Thyroid gland (tissue), 4 donors: ENCODE data around the gene CFAP46. TPM values are rescaled to one million over a fixed set of nuclear protein-coding genes. Genes with fewer than 3 reads are reported as not detected.

ENCODE experiments used
- DNase-seq, 2 donors: peaks; one replicate each; pipeline ENCODE4 v3.0.0-alpha.2; 2019
- H3K27ac ChIP-seq, 3 donors: fragments of 200-600 bp; sonication (generic); 1 replicate in 2 of 3; 2 replicates in 1 of 3; pipeline ENCODE4 v1.5.1; 2016 to 2019; ENCODE audit warnings: mild to moderate bottlenecking in 1 of 3, moderate library complexity in 1 of 3
- H3K27me3 ChIP-seq: fragments of 200-600 bp; sonication (generic); one replicate; pipeline ENCODE4 v1.5.1; 2019
- H3K36me3 ChIP-seq, 2 donors: fragments of 200-600 bp; sonication (generic); one replicate each; pipeline ENCODE4 v1.5.1; 2016 to 2019
- H3K4me1 ChIP-seq, 2 donors: fragments of 200-600 bp; sonication (generic); one replicate each; pipeline ENCODE4 v1.5.1; 2017 to 2019
- H3K4me3 ChIP-seq, 3 donors: fragments of 200-600 bp; sonication (generic); replicated peaks in 1 of 3; 1 replicate in 2 of 3; 2 replicates in 1 of 3; pipeline ENCODE4 v1.5.1; 2016; ENCODE audit warnings: mild to moderate bottlenecking in 1 of 3
- H3K9me3 ChIP-seq: fragments of 200-600 bp; sonication (generic); one replicate; pipeline ENCODE4 v1.5.1; 2017
- CTCF ChIP-seq, 6 experiments: fragments of 200-600 bp in 3 of 6; fragments of 450-650 bp in 3 of 6; sonication (generic) in 3 of 6; IDR thresholded peaks; one replicate each; pipeline ENCODE4 v1.5.1; 2016 to 2019; ENCODE audit warnings: antibody characterized with exemption in 6 of 6, mild to moderate bottlenecking in 2 of 6, inconsistent platforms in 1 of 6, moderate library complexity in 1 of 6
- POLR2A ChIP-seq, 2 donors: fragments of 450-650 bp; IDR thresholded peaks; one replicate each; pipeline ENCODE4 v1.6.1; 2017; ENCODE audit warnings: antibody characterized with exemption in 2 of 2, mild to moderate bottlenecking in 2 of 2, moderate library complexity in 1 of 2
- WGBS, 2 donors: methylation state at CpG; one replicate each; pipeline ENCODE4 v1.1.5; 2017; 5-methylcytosine and 5-hydroxymethylcytosine counted together
- intact Hi-C: fragments of 100-400 bp; cut with DNase I; formaldehyde crosslinking; loops from one replicate; pipeline ENCODE4 v1.15.1; 2023
- total RNA-seq, 4 donors: library from RNA; depleted of rRNA; stranded (reverse); fragments of >200 nt; gene quantifications; one replicate each; pipeline ENCODE4 v1.2.3, GENCODE V29; 2016

Gene CFAP46
- total RNA-seq, 4 donors from 2014 or later, result 3.6 to 12.7 (median 9.1) TPM

GRCh38 chr10:132840698-132841614, 101.4 kb downstream of the CFAP46 start:
- no peak for TF ChIP-seq POLR2A (IDR thresholded peaks at IDR 0.05)
- no peak for TF ChIP-seq CTCF (IDR thresholded peaks at IDR 0.05)
- Histone ChIP-seq H3K27ac (no peak overlapping the region), H3K4me3 (no peak overlapping the region), H3K9me3 (no peaks in the 10 kb centered on the region), H3K27me3 (no peaks in the 10 kb centered on the region), H3K4me1 (peaks cover 8 to 10% of the 10 kb centered on the region in 2 donors), H3K36me3 (no peaks in the 10 kb centered on the region)
- intact Hi-C loops, result no loop called here
- no peak for DNase-seq
- WGBS, 2 donors, result 90 to 92% methylated on average over 19 to 24 of the region's 24 CpGs

GRCh38 chr10:132839061-132839460, 103.3 kb downstream of the CFAP46 start:
- DNase-seq, result no peak
- Histone ChIP-seq H3K4me3 (no peak overlapping the region), H3K36me3 (no peaks in the 10 kb centered on the region), H3K9me3 (no peaks in the 10 kb centered on the region), H3K4me1 (peaks cover 8 to 10% of the 10 kb centered on the region in 2 donors), H3K27ac (no peak overlapping the region), H3K27me3 (no peaks in the 10 kb centered on the region)
- intact Hi-C loops, result loop anchor here (5.0 kb wide), 1 partner anchor 283 kb away; no protein-coding TSS in a partner anchor
- no peak for TF ChIP-seq CTCF (IDR thresholded peaks at IDR 0.05)
- no peak for TF ChIP-seq POLR2A (IDR thresholded peaks at IDR 0.05)
- 85% methylated on average over 13 of the region's 13 CpGs for WGBS, 2 donors

- intact Hi-C loops, result loop anchor here (5.0 kb wide), 1 partner anchor 284 kb away; no protein-coding TSS in a partner anchor
- WGBS, 2 donors, result 88 to 93% methylated on average over 9 to 21 of the region's 21 CpGs
- TF ChIP-seq POLR2A (IDR thresholded peaks at IDR 0.05) (no peak), CTCF (IDR thresholded peaks at IDR 0.05) (no peak)
- peaks cover 8 to 10% of the 10 kb centered on the region in 2 donors for H3K4me1 ChIP-seq
- DNase-seq, result no peak
- H3K36me3 ChIP-seq, result no peaks in the 10 kb centered on the region
- no peaks in the 10 kb centered on the region for H3K9me3 ChIP-seq
- H3K27me3 ChIP-seq, result no peaks in the 10 kb centered on the region
- H3K4me3 ChIP-seq, result no peak overlapping the region
- no peak overlapping the region for H3K27ac ChIP-seq
Observed at GRCh38 chr10:132838346-132838970, 103.9 kb downstream of the CFAP46 start.

- H3K36me3 ChIP-seq, result no peaks in the 10 kb centered on the region
- H3K27me3 ChIP-seq, result no peaks in the 10 kb centered on the region
- no peak for TF ChIP-seq CTCF (IDR thresholded peaks at IDR 0.05)
- no peak for TF ChIP-seq POLR2A (IDR thresholded peaks at IDR 0.05)
- H3K27ac ChIP-seq, result no peak overlapping the region
- no peaks in the 10 kb centered on the region for H3K9me3 ChIP-seq
- no peak for DNase-seq
- intact Hi-C loops, result loop anchor here (5.0 kb wide), 1 partner anchor 284 kb away; no protein-coding TSS in a partner anchor
- peaks cover 8 to 10% of the 10 kb centered on the region in 2 donors for H3K4me1 ChIP-seq
- 82 to 89% methylated on average over 15 to 19 of the region's 21 CpGs for WGBS, 2 donors
- no peak overlapping the region for H3K4me3 ChIP-seq
Observed at GRCh38 chr10:132837905-132838304, 104.5 kb downstream of the CFAP46 start.
